ENCODE measurements around the gene DMPK.
"Not testable (repeated sequence)": the region's sequence is repeated elsewhere in the genome, so short reads cannot be mapped to it uniquely, and the experiment has no call there.

Gene DMPK

GRCh38 chr19:45814851-45815480 is 32.7 kb upstream of the DMPK start, which contains the start of gene RSPH6A:
Gene RSPH6A (minus strand): TSS chr19:45815308. CDS start chr19:45815176, 132 bp downstream.
- no peak for DNase-seq

DNA sequence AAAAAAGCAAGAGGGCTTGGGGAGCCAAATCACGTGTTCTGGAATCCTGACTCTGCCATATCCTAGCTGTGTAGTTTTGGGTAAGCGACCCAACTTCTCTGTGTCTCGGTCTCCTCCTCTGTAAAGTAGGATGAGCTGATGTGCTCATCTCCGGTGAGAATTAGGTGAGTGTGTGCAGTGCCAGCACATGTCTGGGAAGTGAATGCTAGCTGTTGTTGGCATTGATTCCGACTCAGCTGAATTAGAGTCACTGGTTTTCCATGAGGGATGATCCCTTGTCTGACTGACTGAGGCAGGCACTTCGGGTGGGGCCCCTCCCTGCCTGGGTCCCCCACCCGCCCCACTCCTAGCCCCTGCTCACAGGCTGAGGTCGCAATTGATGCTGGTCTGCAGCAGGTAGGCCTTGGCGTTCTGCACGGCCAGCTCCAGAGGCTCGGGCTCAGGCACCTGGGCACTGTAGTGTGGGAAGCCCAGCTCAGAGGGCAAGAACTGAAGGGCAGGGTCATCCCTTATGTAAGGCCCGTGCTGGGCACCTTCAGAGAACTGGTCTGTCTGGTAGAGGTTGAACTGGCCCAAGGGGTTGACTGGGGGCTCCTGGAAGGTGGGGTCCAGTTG is 32.0 kb upstream of the DMPK start:
- DNase-seq: no peak

- DNase-seq: no peak
Measured at GRCh38 chr19:45812297-45812696, 30.0 kb upstream of the DMPK start.

DNA sequence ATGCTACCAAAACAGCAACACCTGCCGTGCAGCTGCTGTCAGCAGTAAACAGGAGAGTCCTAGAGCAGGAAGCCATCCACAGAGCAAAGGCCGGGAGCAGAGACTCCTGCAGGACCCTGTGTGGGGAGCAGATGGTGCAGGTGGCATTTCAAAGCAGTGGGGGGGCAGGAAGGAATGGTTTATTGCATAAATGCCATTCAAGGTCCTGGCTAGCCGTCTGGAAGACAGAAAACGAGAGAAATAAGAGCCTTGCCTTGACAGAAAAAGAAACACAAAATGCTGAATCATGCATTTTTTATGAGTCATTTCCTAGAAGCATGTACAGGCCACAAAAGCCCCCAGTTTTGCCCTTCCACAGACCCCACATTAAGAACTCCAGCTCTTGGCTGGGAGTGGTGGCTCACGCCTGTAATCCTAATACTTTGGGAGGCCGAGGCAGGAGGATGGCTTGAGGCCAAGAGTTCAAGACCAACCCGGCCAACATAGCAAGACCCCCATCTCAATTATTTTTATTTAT is 27.4 kb upstream of the DMPK start:
- no peak for DNase-seq

GRCh38 chr19:45805719-45806118 is 23.4 kb upstream of the DMPK start:
- no peak for DNase-seq

- DNase-seq: no peak
Measured at GRCh38 chr19:45804959-45805230, 22.6 kb upstream of the DMPK start.

GRCh38 chr19:45804140-45804958 is 22.1 kb upstream of the DMPK start:
- DNase-seq: no peak

- DNase-seq: no peak
Measured at GRCh38 chr19:45801603-45802175, 19.4 kb upstream of the DMPK start.

- no peak for DNase-seq
Measured at GRCh38 chr19:45800070-45800553, 17.8 kb upstream of the DMPK start.

DNA sequence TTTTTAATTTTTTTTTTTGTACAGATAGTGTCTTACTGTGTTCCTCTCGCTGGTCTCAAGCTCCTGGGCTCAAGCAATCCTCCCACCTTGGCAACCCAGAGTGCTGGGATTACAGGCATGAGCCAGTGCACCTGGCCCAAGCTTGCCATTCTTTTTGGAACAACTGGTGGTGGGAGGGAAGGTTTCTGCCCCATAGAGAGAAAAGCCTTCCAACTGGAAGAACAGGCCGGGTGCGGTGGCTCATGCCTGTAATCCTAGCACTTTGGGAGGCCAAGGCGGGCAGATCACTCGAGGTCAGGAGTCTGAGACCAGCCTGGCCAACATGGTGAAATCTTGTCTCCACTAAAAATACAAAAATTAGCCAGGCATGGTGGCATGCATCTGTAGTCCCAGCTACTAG is 17.3 kb upstream of the DMPK start:
- DNase-seq: not testable (repeated sequence)

GRCh38 chr19:45798995-45799517 is 16.8 kb upstream of the DMPK start:
- peak; percentile 73 for DNase-seq

DNA sequence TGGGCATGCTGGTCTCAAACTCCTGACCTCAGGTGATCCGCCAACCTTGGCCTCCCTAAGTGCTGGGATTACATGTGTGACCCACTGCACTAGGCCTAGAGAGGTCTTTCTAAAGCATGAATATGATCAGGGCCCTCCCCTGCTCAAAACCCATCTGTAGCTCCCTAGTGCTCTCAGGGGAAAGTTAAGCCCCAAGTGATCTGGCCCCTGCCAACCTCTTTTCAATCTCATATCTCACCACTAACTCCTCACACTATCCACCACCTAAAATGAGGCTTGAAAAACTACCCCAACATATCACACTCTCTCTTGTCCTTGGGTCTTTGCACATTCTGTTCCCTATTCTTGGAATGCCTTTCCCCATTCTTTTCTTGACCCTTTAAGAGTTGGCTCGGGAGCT is 12.3 kb upstream of the DMPK start:
- no peak for DNase-seq

GRCh38 chr19:45793876-45794275 is 11.6 kb upstream of the DMPK start:
- DNase-seq: no peak

GRCh38 chr19:45793178-45793564 is 10.9 kb upstream of the DMPK start:
- DNase-seq: no peak

DNA sequence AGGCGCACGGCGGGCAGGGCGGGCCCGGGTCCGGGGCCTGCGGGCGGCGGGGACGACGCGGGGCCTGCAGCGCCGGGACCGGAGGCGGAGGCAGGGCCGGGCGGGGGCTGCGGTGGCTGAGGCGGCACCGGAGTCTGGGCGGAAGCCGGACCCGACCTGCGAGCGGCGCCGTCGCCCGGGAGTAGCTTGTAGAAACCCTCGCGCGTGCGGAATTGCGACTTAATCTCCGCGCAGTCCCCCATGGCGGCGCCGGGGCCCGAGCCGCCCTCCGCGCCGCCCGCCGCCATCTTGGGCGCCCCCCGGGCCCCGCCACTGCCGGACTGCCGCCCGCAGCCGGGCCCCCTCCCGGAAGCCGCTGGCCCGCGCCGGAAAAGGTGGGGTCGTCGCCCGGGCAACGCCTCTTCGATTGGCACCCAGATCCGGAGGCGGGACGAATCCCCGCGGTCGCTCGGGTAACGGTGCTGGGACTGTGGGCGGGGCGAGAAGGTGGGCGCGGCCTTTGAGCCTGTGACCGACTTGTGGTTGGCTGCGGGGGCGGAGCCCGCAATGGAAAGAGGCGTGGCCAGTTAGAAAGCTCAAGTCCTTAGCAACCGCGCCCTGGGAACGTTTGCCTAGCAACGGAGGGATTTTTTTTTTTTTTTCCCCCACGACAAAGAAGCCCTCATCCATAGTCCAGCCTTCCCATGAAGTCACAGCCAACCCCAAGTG is 10.3 kb upstream of the DMPK start, which contains the start of gene DMWD:
TSS of gene DMWD (minus strand) at position 376 of the 708 bp plus-strand sequence. CDS start at position 287, 89 bp downstream.
- DNase-seq: peak; percentile 78

- DNase-seq: no peak
Measured at GRCh38 chr19:45791744-45792469, 9.6 kb upstream of the DMPK start.

- no peak for DNase-seq
Measured at GRCh38 chr19:45790942-45791341, 8.7 kb upstream of the DMPK start.

- no peak for DNase-seq
Measured at GRCh38 chr19:45789035-45789786, 6.9 kb upstream of the DMPK start.

DNA sequence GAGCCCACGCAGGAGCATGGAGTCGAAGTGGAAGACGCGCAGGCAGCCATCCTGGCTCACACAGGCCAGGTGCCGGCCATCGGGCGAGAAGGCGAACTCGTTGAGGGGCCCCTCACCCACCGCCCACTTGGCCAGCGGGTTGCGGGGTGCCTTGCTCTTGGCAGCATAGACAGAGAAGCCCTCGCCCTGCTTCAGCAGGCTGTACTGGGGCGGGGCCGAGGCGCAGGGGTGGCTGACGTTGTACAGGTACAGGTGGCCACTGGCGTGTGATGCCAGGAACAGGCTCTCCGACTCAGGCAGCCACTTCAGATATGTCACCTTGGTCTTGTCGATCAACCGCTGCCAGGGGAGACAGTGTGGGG is 4.2 kb upstream of the DMPK start:
- DNase-seq: no peak

DNA sequence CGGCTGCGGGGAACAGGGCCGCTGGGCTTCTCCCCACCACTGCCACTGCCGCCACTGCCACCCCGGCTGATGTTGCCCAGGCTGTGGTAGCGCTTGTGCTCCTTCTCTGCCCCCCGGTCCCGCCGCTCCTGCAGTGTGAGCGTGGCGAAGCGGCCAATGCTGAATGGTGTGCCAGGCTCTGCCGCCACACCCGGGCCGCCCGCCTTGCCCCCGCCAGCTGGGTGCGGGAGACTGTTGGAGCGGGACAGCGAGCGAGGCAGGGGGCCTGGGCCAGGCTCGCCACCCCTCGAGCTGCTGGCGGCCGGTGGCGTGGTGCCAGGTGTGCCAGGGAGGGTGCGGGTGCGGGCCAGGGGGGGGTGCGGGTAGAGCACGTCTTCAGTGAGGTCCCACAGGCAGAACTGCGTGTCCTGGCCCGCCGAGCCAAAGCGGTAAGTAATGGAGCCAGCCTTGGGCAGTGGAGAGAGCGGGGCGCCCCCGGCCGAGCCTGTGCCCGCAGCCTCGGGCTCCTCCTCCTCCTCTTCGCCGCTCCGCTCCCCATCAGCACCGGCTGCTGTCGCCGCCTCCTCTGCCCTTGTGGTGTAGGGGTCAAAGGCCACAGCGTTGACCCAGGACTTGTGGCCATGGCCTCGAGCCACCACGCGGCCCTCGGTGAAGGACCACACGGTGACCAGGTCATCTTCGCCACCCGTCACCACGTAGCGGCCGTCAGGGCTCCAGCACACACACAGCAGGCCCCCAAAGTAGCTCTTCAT is 3.7 kb upstream of the DMPK start:
- DNase-seq: no peak
